ENCODE data around the gene ZBP1. TPM values are rescaled to one million over a fixed set of nuclear protein-coding genes. Genes with fewer than 3 reads are reported as not detected.

ZBP1 gene
- total RNA-seq, 1 experiment from 2014 or later = not detected

GRCh38 chr20:57576617-57577550, 43.3 kb downstream of the ZBP1 start:
- TF ChIP-seq, protein P1, sequence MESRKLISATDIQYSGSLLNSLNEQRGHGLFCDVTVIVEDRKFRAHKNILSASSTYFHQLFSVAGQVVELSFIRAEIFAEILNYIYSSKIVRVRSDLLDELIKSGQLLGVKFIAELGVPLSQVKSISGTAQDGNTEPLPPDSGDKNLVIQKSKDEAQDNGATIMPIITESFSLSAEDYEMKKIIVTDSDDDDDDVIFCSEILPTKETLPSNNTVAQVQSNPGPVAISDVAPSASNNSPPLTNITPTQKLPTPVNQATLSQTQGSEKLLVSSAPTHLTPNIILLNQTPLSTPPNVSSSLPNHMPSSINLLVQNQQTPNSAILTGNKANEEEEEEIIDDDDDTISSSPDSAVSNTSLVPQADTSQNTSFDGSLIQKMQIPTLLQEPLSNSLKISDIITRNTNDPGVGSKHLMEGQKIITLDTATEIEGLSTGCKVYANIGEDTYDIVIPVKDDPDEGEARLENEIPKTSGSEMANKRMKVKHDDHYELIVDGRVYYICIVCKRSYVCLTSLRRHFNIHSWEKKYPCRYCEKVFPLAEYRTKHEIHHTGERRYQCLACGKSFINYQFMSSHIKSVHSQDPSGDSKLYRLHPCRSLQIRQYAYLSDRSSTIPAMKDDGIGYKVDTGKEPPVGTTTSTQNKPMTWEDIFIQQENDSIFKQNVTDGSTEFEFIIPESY (IDR thresholded peaks at IDR 0.05; ENCODE audit: extremely low read depth, insufficient replicate concordance, low read length) = no peak
- TF ChIP-seq ZFX (IDR thresholded peaks at IDR 0.05) (no peak), SRF (IDR thresholded peaks at IDR 0.05; ENCODE audit: low read depth) (no peak), JUND (IDR thresholded peaks at IDR 0.05) (no peak), CTCF (IDR thresholded peaks at IDR 0.05 in 2 of 3, conservative IDR thresholded peaks at IDR 0.05 in 1 of 3; ENCODE audit: borderline replicate concordance in 1 of 3, insufficient read depth in 1 of 3, low read depth in 2 of 3, low read length in 2 of 3) (no peak), RAD21 (IDR thresholded peaks at IDR 0.05; ENCODE audit: low read depth) (no peak), ATF3 (IDR thresholded peaks at IDR 0.05) (no peak), EGR1 (IDR thresholded peaks at IDR 0.05; ENCODE audit: low read depth) (no peak), SIN3A (IDR thresholded peaks at IDR 0.05; ENCODE audit: low read depth) (no peak), CEBPB (IDR thresholded peaks at IDR 0.05; ENCODE audit: low read depth) (no peak), POLR2AphosphoS5 (IDR thresholded peaks at IDR 0.05; ENCODE audit: low read depth, low read length) (no peak), YY1 (IDR thresholded peaks at IDR 0.05; ENCODE audit: extremely low read depth, insufficient replicate concordance, low read depth, low read length) (no peak), FOSL1 (IDR thresholded peaks at IDR 0.05; ENCODE audit: low read depth) (no peak), SP1 (IDR thresholded peaks at IDR 0.05; ENCODE audit: low read depth) (no peak), CBX3 (IDR thresholded peaks at IDR 0.05; ENCODE audit: low read depth) (no peak), EZH2phosphoT487 (IDR thresholded peaks at IDR 0.05; ENCODE audit: borderline replicate concordance) (no peak), ELF1 (IDR thresholded peaks at IDR 0.05; ENCODE audit: borderline replicate concordance, low read depth) (no peak), EZH2 (IDR thresholded peaks at IDR 0.05) (no peak)
- TF ChIP-seq, protein P2, sequence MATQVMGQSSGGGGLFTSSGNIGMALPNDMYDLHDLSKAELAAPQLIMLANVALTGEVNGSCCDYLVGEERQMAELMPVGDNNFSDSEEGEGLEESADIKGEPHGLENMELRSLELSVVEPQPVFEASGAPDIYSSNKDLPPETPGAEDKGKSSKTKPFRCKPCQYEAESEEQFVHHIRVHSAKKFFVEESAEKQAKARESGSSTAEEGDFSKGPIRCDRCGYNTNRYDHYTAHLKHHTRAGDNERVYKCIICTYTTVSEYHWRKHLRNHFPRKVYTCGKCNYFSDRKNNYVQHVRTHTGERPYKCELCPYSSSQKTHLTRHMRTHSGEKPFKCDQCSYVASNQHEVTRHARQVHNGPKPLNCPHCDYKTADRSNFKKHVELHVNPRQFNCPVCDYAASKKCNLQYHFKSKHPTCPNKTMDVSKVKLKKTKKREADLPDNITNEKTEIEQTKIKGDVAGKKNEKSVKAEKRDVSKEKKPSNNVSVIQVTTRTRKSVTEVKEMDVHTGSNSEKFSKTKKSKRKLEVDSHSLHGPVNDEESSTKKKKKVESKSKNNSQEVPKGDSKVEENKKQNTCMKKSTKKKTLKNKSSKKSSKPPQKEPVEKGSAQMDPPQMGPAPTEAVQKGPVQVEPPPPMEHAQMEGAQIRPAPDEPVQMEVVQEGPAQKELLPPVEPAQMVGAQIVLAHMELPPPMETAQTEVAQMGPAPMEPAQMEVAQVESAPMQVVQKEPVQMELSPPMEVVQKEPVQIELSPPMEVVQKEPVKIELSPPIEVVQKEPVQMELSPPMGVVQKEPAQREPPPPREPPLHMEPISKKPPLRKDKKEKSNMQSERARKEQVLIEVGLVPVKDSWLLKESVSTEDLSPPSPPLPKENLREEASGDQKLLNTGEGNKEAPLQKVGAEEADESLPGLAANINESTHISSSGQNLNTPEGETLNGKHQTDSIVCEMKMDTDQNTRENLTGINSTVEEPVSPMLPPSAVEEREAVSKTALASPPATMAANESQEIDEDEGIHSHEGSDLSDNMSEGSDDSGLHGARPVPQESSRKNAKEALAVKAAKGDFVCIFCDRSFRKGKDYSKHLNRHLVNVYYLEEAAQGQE (IDR thresholded peaks at IDR 0.05; ENCODE audit: low read depth) = no peak
- Histone ChIP-seq H3K36me3 (ENCODE audit: control insufficient read depth in 1 of 2, insufficient read depth in 2 of 2, low read length in 2 of 2) (no peaks in the 10 kb centered on the region), H3K4me3 (replicated peaks in 1 of 2; ENCODE audit: low read depth in 1 of 2, low read length in 2 of 2) (no peak overlapping the region), H3K27me3 (ENCODE audit: insufficient read depth, low read length) (peaks cover 63% of the 10 kb centered on the region), H2AFZ (ENCODE audit: low read depth, low read length, poor library complexity, severe bottlenecking) (no peak overlapping the region), H4K20me1 (ENCODE audit: insufficient read depth) (no peaks in the 10 kb centered on the region), H3K9me2 (ENCODE audit: insufficient read depth) (no peaks in the 10 kb centered on the region), H3K79me2 (ENCODE audit: insufficient read depth, low read length) (no peaks in the 10 kb centered on the region), H3K4me1 (ENCODE audit: control insufficient read depth in 1 of 2, insufficient read depth in 2 of 2, low read length in 2 of 2) (no peaks in the 10 kb centered on the region), H3K9ac (ENCODE audit: low read length) (no peak overlapping the region), H3K9me3 (ENCODE audit: control insufficient read depth in 1 of 2, insufficient read depth in 1 of 2, low read depth in 1 of 2, low read length in 2 of 2) (no peaks in the 10 kb centered on the region), H3K4me2 (ENCODE audit: low read length) (no peak overlapping the region), H3K27ac (ENCODE audit: low read depth, low read length) (no peak overlapping the region)
- BruUV-seq (replicated peaks) = no TSS peak
- ATAC-seq (no peak), DNase-seq (ENCODE audit: low read depth, low spot score) (no peak)
- POLR2A ChIA-PET = no interaction called here
- RAD21 ChIA-PET (ENCODE audit: low non-redundant PET in 1 of 2, low total read pairs in 2 of 2, uncharacterized antibody in 2 of 2, unreplicated experiment in 2 of 2) = no interaction called here
- intact Hi-C loops (cut with micrococcal nuclease) = no loop called here
- CTCF ChIA-PET = no interaction called here

All from HCT116 (cell line).